Ovary (tissue), 9 donors: ENCODE results near the gene P2RY11. TPM values are rescaled to one million over a fixed set of nuclear protein-coding genes. Genes with fewer than 3 reads are reported as not detected.

Experiments used
- DNase-seq, 5 donors: peaks; one replicate each; pipeline ENCODE4 v3.0.0-alpha.2; 2019 to 2020
- H3K27ac ChIP-seq, 2 donors: fragments of 200-600 bp; one replicate each; pipeline versions ENCODE4 v1.5.1 to v1.8.0; 2019 to 2022
- H3K27me3 ChIP-seq: fragments of 200-600 bp; one replicate; pipeline ENCODE4 v1.8.0; 2022
- H3K36me3 ChIP-seq: fragments of 200-600 bp; sonication (generic); one replicate; pipeline ENCODE4 v1.5.1; 2019
- H3K4me1 ChIP-seq: one replicate; pipeline ENCODE4 v1.8.1; 2013; ENCODE audit warnings: mild to moderate bottlenecking, moderate library complexity; ENCODE audit not compliant: insufficient read depth
- H3K4me3 ChIP-seq: fragments of 200-600 bp; sonication (generic); one replicate; pipeline ENCODE4 v1.5.1; 2017
- H3K9me3 ChIP-seq, 2 donors: fragments of 200-600 bp in 1 of 2; sonication (generic) in 1 of 2; one replicate each; pipeline versions ENCODE4 v1.5.1 to v1.8.1; 2013 to 2019; ENCODE audit warnings: mild to moderate bottlenecking in 1 of 2, moderate library complexity in 1 of 2
- EP300 ChIP-seq: sonication (generic); formaldehyde crosslinking; IDR thresholded peaks from one replicate; pipeline ENCODE4 v1.6.1; 2017; ENCODE audit warnings: antibody characterized with exemption
- POLR2A ChIP-seq: fragments of 450-650 bp; IDR thresholded peaks from one replicate; pipeline ENCODE4 v1.6.1; 2017; ENCODE audit warnings: antibody characterized with exemption, mild to moderate bottlenecking, moderate library complexity
- WGBS, 3 donors: extraction: QIAGEN DNeasy Blood & Tissue Kit in 1 of 3; methylation state at CpG; one replicate each; pipeline versions ENCODE4 v1.1.5 to v1.1.7; 2013 to 2017; 5-methylcytosine and 5-hydroxymethylcytosine counted together
- intact Hi-C, 4 donors: fragments of 100-400 bp; cut with DNase I; formaldehyde crosslinking; loops; one replicate each; pipeline versions ENCODE4 v1.11.0 to v1.15.1; 2022 to 2023
- polyA plus RNA-seq, 2 donors: library from polyadenylated mRNA; stranded (reverse); fragments of 200-250 nt in 1 of 2; fragments of 350-450 nt in 1 of 2; fragmentation: Illumina TruSeq in 1 of 2; extraction: RNeasy Lipid Tissue Mini Kit (QIAGEN cat#74804) in 1 of 2; gene quantifications; one replicate each; pipeline ENCODE4 v1.2.3, GENCODE V29; 2013 to 2014
- total RNA-seq, 7 donors: library from RNA; depleted of rRNA in 2 of 7; stranded (reverse); fragments of >200 nt in 2 of 7; fragmentation: NEBNext Ultra II Directional in 3 of 7; extraction: Animal tissue kit (Norgen Biotek cat#: 25700) in 3 of 7; gene quantifications; one replicate each; pipeline versions ENCODE4 v1.1.0 to v1.2.4, GENCODE V29; 2016 to 2023
- TF ChIP-seq, protein P1 (sequence below), 3 donors: fragments of 450-650 bp in 2 of 3; fragments of 200-600 bp in 1 of 3; IDR thresholded peaks; one replicate each; pipeline versions ENCODE4 v1.5.1 to v1.8.0; 2016 to 2022; ENCODE audit warnings: antibody characterized with exemption in 3 of 3, mild to moderate bottlenecking in 1 of 3
- donor health status: DM: no; HTN: no; CAD: no; lungs with moderate emphysema.
- donor health status: DM: no; HTN: no; CAD: no.
- donor health status: Bipolar disorder and iron deficiency.
- donor health status: DM: yes; HTN: yes; CAD: no.
- donor health status: DM: no; HTN: no; CAD: no.
- donor health status: DM: yes; HTN: yes; CAD: no.

P2RY11 gene
- total and polyA plus RNA-seq, 9 donors = 2.1 to 18.5 (median 12.8) TPM

DNA sequence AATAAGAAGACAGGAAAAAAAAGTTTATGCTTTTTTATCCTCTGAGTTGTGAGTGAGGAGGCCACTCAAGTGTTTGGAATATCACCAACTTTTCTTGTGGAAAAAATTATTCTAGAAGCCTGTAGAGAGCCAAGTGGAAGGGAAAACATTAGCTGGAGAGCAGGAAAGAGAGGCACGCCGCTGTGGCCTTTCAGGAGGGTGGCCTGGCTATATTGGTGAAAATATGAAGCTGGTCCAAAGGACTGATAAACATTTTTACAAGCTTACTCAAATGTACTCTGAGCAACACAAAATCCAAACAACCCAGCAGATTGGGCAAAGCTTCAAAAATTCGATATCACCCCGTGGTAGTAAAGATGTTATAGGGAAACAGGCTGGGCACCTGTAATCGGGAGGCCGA lies 10.6 kb downstream of the P2RY11 start:
- Histone ChIP-seq H3K27ac (peak overlapping the region; percentile 6 to 20), H3K4me3 (no peak overlapping the region), H3K27me3 (no peaks in the 10 kb centered on the region), H3K9me3 (no peaks in the 10 kb centered on the region), H3K36me3 (no peaks in the 10 kb centered on the region), H3K4me1 (peaks cover 5% of the 10 kb centered on the region)
- 12 to 26% (median 21%) methylated on average over 6 of the region's 6 CpGs for WGBS, 3 donors
- TF ChIP-seq, protein P1, sequence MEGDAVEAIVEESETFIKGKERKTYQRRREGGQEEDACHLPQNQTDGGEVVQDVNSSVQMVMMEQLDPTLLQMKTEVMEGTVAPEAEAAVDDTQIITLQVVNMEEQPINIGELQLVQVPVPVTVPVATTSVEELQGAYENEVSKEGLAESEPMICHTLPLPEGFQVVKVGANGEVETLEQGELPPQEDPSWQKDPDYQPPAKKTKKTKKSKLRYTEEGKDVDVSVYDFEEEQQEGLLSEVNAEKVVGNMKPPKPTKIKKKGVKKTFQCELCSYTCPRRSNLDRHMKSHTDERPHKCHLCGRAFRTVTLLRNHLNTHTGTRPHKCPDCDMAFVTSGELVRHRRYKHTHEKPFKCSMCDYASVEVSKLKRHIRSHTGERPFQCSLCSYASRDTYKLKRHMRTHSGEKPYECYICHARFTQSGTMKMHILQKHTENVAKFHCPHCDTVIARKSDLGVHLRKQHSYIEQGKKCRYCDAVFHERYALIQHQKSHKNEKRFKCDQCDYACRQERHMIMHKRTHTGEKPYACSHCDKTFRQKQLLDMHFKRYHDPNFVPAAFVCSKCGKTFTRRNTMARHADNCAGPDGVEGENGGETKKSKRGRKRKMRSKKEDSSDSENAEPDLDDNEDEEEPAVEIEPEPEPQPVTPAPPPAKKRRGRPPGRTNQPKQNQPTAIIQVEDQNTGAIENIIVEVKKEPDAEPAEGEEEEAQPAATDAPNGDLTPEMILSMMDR (IDR thresholded peaks at IDR 0.05) = no peak
- no peak for TF ChIP-seq POLR2A
- TF ChIP-seq EP300 = no peak
- peak in 1 of 5 donors; percentile 49 for DNase-seq
- intact Hi-C loops = no loop called here

DNA sequence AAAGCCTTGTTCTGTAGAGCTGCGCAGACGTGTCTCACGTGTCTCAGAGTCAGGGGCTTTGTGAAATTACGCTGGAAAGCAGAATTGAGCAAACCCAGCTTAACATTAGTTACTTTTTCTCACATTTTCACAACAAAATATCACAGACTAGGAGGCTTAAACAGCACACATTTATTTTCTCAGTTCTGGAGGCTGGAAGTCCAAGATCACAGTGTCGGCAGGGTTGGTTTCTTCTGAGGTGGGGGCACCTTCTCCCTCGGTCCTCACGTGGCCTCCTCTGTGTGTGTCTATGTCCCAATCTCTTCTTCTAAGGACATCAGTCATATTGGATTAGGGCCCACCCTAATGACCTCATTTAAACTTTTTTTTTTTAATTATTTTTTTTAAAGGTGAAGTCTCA lies 12.9 kb downstream of the P2RY11 start:
- no peak for DNase-seq
- intact Hi-C loops = no loop called here
- TF ChIP-seq, protein P1 (IDR thresholded peaks at IDR 0.05) = no peak
- TF ChIP-seq POLR2A = no peak
- TF ChIP-seq EP300 = no peak
- WGBS, 3 donors = 93 to 97% (median 97%) methylated on average over 7 of the region's 7 CpGs
- H3K9me3 ChIP-seq = no peaks in the 10 kb centered on the region
- H3K4me1 ChIP-seq = no peaks in the 10 kb centered on the region
- H3K36me3 ChIP-seq = no peaks in the 10 kb centered on the region
- H3K27me3 ChIP-seq = no peaks in the 10 kb centered on the region
- no peak overlapping the region for H3K4me3 ChIP-seq
- H3K27ac ChIP-seq = no peak overlapping the region

DNA sequence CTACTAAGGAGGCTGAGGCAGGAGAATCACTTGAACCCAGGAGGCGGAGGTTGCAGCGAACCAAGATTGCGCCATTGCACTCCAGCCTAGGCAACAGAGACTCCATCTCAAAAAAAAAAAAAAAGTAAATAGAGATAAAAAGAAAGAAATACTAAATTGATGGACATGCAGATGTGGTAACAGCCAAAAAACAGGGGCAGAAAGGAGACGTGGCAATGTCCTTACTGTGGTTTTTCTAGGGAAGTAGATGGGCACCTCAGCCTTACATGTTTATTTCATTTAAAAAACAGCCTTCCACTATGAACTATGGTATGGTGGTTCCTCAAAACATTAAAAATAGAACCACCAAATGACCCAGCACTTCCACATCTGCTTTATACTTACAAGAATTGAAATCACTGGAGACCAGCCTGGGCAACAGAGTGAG lies 14.7 kb downstream of the P2RY11 start:
- Histone ChIP-seq H3K27ac (no peak overlapping the region), H3K36me3 (no peaks in the 10 kb centered on the region), H3K9me3 (no peaks in the 10 kb centered on the region), H3K4me3 (no peak overlapping the region), H3K4me1 (no peaks in the 10 kb centered on the region), H3K27me3 (no peaks in the 10 kb centered on the region)
- WGBS, 3 donors = 86 to 94% (median 93%) methylated on average over 4 of the region's 4 CpGs
- intact Hi-C loops = no loop called here
- TF ChIP-seq EP300 = no peak
- TF ChIP-seq, protein P1 (IDR thresholded peaks at IDR 0.05) = no peak
- TF ChIP-seq POLR2A = no peak
- DNase-seq = no peak

DNA sequence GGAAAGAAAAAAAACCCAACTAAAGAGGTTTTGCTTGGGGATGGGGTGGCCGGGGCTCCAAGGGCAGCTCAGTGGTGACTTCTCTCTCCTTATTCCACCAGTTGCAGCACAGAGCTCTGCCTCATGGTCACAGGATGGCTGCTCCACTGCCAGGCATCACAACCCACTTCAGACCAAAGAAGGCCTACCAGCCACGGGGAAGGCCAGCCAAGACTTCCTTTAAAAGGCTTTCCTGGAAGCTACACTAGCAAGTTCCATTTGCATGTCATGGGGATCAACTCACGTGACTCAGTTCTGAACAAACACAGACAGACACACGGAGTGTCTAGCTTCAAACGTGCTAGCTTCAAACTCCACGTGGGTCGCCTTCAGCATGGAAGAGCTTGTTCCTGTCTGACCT lies 21.4 kb downstream of the P2RY11 start:
- H3K27ac ChIP-seq = no peak overlapping the region
- no peak overlapping the region for H3K4me3 ChIP-seq
- no peak for DNase-seq
- WGBS, 3 donors = 87 to 93% (median 88%) methylated on average over 7 of the region's 7 CpGs
- no peak for TF ChIP-seq EP300
- TF ChIP-seq, protein P1 (IDR thresholded peaks at IDR 0.05) = no peak
- no peak for TF ChIP-seq POLR2A
- no peaks in the 10 kb centered on the region for H3K9me3 ChIP-seq
- peaks cover 2% of the 10 kb centered on the region for H3K36me3 ChIP-seq
- H3K4me1 ChIP-seq = no peaks in the 10 kb centered on the region
- no peaks in the 10 kb centered on the region for H3K27me3 ChIP-seq
- intact Hi-C loops = no loop called here
